Mesenteric fat pad (tissue), 1 donor: ENCODE results near the gene PRRT2. TPM values are rescaled to one million over a fixed set of nuclear protein-coding genes. Genes with fewer than 3 reads are reported as not detected.
A peak's percentile ranks its signal among the peaks of the same experiment; 100 is the strongest.
"Not testable (repeated sequence)": the region's sequence is repeated elsewhere in the genome, so short reads cannot be mapped to it uniquely, and the experiment has no call there.

Experiments
- DNase-seq: peaks from one replicate; pipeline ENCODE4 v3.0.0-alpha.2; 2020; ENCODE audit warnings: low spot score
- total RNA-seq: library from RNA; stranded (reverse); fragmentation: NEBNext Ultra II Directional; extraction: Animal tissue kit (Norgen Biotek cat#: 25700); gene quantifications from one replicate; pipeline ENCODE4 v1.2.1, GENCODE V29; 2021
- donor health status: DM: yes; HTN: yes; CAD: no.

Gene PRRT2
- total RNA-seq, 1 donor from 2014 or later: 1.5 TPM

DNA sequence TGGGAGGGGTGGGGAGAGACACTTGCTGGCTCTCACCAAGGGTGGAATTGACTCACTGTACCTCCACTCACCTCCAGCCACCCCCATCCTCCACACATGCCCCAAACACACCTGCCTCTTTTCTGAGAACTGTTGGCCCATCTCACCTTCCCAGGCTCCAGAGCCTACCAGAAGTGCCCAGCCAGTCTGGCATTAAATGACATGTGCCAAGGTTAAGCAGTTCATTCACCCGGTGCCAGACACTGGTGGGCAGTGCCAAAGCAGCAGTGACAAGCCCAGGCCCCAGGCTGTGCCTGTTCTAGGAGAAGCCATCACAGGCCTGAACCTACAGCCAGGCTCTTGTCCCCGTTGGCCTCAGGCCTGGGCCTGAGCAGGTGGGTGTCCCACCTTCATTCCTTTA, 19.5 kb downstream of the PRRT2 start:
- DNase-seq: no peak

DNA sequence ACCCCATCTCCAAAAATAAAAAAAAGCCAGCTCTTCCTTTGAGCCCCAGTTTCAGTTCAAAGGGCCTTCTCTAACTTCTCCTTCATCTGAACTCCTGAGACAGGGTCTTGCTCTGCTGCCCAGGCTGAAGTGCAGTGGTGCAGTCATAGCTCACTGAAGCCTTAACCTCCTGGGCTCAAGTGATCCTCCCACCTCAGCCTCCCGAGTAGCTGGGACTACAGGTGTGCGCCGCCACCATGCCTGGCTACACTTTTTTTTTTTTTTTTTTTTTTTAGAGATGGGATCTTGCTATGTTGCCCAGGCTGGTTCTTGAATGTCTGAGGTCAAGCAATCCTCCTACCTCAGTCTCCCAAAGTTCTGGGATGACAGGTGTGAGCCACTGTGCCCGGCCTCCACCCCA, 21.2 kb downstream of the PRRT2 start:
- not testable (repeated sequence) for DNase-seq

GRCh38 chr16:29834079-29834478, 22.1 kb downstream of the PRRT2 start:
- no peak for DNase-seq

DNA sequence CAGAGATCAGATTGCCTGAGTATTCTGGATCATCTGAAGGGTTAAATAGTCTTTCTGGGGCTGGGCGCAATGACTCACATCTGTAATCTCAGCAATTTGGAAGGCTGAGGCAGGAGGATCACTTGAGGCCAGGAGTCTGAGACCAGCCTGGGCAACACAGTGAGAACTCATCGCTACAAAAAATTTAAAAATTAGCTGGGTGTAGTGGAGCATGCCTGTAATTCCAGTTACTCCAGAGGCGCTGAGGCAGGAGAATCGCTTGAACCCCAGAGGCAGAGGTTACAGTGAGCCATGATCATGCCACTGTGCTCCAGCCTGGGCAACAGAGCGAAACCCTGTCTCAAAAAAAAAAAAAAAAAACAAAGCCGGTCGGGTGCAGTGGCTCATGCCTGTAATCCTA, 23.9 kb downstream of the PRRT2 start:
- no peak for DNase-seq

GRCh38 chr16:29836623-29837022, 24.6 kb downstream of the PRRT2 start:
- no peak for DNase-seq

- DNase-seq: no peak
Measured at GRCh38 chr16:29837841-29838240, 25.8 kb downstream of the PRRT2 start.

GRCh38 chr16:29839822-29840221, 27.8 kb downstream of the PRRT2 start:
- no peak for DNase-seq

DNA sequence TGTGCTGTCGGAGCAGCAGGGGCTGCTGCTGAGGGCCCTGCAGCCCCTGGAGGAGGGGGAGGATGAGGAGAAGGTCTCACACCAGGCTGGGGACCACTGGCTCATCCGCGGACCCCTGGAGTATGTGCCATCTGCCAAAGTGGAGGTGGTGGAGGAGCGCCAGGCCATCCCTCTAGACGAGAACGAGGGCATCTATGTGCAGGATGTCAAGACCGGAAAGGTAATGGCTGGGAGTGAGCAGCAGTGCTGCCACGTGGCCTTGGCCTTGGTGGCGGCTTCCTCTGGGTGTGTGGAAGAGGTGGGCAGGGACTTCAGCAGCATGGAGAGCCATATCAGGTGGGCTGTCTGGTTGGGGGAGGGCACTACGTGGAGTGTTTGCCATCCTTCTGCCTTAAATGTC, 28.2 kb downstream of the PRRT2 start:
- DNase-seq: no peak

DNA sequence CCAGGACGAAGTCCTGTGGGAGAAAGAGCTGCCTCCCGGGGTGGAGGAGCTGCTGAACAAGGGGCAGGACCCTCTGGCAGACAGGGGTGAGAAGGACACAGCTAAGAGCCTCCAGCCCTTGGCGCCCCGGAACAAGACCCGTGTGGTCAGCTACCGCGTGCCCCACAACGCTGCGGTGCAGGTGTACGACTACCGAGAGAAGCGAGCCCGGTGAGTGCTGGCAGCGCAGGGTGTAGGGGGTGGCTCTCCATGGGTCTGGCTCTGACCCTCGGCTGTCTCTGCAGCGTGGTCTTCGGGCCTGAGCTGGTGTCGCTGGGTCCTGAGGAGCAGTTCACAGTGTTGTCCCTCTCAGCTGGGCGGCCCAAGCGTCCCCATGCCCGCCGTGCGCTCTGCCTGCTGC, 29.6 kb downstream of the PRRT2 start:
- no peak for DNase-seq

- DNase-seq: no peak
Measured at GRCh38 chr16:29842732-29843346, 30.8 kb downstream of the PRRT2 start.

DNA sequence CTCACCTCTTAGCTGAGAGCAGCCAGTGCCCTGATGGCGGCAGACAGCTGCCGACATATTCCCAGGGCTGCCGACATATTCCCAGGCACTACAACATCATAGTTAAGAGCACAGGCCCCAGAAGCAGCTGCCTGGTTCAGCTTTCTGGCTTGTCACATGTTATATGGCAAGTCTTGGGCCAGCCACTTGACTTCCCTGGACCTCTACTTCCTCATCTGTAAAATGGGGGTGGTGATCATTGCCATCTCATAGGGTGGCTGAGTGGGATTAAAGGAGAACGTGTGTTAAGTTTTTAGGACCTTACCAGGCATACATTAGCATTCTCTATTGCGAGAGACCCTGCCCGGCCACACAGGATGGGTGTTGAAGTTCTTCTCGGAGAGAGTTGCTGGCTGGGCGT, 31.9 kb downstream of the PRRT2 start:
- no peak for DNase-seq

DNA sequence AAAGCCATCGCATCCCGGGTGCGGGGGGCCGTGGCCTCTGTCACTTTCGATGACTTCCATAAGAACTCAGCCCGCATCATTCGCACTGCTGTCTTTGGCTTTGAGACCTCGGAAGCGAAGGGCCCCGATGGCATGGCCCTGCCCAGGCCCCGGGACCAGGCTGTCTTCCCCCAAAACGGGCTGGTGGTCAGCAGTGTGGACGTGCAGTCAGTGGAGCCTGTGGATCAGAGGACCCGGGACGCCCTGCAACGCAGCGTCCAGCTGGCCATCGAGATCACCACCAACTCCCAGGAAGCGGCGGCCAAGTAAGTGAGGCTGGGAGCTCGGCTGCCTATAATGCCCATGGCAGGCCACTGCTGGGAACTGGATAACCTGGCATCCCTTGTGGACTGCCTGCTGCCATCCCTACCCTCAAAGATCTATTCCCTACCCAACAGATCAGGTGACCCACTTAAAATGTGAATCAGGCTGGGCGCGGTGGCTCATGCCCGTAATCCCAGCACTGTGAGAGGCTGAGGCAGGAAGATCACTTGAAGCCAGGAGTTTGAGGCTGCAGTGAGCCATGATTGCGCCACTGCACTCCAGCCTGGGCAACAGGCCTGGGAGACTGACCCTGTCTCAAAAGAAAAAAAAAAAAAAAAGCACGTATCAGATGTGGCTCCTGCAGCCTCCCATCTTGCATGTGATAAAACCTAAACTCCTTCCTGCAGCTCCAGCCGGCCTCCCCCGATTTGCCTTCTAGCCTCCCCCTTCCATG, 32.8 kb downstream of the PRRT2 start:
- no peak for DNase-seq

DNA sequence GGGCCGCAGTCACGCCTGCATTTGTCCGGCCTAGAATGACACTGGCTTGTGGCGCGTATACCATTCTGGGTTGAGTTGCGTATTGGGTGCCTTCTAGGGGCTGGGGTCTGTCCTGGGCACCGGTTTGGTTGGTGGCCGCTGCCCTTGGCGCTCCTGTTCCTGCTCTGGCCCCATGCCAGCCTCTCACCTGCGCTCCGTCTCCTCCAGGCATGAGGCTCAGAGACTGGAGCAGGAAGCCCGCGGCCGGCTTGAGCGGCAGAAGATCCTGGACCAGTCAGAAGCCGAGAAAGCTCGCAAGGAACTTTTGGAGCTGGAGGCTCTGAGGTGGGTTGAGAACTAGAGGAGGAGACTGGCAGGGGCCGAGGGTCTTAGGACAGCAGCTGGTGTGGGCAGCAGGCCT, 33.7 kb downstream of the PRRT2 start:
- no peak for DNase-seq

DNA sequence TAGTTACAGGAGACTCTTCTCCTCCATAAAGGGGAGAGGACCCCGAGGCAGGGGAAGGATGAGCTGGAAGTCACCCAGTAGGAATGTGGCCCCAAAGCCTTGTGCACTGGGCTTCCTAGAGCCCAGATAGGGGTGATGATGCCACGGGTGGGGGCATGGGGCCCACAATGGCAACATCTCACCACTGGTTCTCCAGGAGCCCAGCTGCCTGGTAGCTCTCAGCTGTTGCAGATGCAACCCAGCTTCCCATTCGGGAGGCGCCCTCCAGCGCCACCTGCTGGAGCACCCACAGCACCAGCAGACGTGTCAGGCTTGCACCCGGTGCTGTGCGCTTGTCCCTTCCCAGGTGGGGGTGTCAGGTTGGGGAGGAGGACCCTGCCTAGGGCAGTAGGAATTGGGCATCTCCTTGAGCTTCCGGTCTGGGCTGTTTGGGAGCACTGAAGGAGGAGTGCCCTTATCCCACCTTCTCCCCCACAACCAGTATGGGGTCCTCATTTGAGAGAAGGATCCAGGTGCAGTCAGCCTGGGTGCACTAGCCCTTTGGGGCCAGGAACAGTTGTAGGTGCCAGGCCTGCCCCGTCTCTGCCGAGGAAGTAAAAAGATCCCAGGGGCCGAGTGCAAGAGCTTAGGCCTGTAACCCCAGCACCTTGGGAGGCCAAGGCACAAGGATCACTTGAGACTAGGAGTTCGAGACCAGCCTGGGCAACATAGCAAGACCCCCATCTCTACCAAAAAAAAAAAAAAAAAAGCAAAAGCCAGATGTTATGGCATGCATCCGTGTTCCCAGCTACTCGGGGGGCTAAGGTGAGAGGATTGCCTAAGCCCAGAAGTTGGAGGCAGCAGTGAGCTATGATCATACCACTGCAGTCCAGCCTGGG, 36.7 kb downstream of the PRRT2 start:
- DNase-seq: peak; percentile 92

- DNase-seq: no peak
Measured at GRCh38 chr16:29849505-29849904, 37.5 kb downstream of the PRRT2 start.

DNA sequence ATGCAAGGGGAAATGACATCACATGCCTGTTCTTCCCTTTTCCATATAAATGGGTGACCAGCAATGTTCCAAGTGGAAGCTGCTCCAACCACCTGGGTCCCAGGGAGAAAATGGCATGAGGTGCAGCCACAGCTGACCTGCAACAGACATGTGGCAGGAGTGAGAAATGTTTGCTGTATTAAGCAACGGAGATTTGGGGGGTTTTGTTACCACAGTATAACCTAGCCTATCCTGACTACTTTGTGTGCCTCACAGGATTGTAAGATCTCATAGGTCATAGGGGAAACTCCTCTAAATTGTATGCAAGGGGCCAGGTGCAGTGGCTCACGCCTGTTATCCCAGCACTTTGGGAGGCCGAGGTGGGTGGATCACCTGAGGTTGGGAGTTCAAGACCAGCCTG, 39.0 kb downstream of the PRRT2 start:
- no peak for DNase-seq

- DNase-seq: no peak
Measured at GRCh38 chr16:29852654-29853053, 40.7 kb downstream of the PRRT2 start.

DNA sequence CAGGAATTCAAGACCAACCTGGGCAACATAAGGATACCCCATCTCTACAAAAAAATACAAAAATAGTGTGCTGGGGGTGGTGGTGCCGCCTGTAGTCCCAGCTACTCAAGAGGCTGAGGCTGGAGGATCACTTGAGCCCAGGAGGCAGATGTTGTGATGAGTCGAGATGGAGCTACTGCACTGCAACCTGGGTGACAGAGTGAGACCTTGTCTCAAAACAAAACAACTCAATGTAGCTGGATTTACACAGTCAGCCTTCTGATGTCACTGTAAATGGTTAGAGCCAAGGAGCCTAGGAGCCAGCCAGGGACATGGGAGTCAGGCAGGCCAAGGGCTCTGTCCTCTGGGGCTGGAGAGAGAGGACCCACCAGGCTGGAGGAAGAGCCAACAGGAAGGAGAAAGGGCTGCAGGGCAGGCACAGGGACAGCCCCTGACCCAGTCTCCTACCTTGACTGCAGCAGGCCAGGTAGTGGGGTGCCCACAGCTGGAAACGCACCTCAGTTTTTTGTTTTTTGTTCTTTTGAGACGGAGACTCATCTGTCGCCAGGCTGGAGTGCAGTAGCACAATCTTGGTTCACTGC, 42.6 kb downstream of the PRRT2 start:
- DNase-seq: no peak

DNA sequence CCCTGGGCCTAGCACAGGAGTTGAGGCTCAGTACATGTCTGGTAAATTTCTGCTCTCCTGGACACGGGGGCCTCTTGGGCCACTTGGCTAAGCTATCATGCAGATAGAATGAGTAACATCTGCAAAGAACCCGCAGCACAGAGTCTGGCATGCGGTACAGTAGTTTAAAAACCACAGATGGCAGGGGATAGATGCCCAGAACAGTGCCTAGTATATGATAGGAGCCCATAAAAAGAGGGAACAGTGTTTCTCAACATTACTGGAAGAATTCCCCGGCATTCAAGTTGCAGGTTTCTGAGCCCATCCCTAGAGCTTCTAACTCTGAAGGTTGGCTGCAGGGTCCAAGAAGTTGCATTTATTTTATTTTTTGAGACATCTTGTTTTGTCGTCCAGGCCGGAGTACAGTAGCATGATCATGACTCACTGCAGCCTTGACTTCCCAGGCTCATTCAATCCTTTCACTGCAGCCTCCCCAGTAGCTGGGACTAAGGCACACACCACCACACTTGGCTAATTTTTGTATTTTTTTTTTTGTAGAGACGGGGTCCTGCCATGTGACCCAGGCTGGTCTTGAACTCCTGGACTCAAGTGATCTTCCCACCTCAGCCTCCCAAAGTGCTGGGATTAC, 45.3 kb downstream of the PRRT2 start:
- DNase-seq: no peak

DNA sequence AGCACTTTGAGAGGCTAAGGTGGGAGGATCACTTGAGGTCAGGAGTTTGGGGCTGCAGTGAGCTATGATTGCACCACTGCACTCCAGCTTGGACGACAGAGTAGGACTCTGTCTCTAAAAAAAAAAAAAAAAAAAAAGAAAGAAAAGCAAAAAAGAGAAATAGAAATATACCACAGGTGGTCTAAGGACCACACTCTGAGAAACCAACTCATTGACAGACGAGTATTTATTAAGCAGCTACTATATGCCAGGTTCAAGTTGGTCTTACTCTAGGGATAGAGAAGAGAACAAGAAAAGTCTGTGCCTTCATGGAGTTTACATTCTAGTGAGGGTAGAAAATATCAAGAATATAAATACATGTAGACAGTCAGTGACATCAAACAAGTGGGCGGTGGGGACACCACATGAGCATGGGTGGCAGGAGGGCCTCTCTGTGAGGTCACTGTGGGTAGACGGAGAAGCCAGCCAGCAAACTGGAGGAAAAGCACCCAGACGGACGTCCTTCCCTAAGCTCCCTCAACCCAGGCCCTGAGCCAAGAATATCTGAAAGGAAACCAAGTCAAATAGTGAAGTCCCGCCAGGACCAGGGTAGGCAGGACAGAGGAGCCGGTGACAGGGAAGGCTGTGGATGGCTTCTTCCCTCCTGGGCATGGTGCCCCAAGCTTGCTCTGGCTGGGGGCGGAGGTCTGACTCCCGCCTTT, 46.3 kb downstream of the PRRT2 start:
- DNase-seq: no peak

DNA sequence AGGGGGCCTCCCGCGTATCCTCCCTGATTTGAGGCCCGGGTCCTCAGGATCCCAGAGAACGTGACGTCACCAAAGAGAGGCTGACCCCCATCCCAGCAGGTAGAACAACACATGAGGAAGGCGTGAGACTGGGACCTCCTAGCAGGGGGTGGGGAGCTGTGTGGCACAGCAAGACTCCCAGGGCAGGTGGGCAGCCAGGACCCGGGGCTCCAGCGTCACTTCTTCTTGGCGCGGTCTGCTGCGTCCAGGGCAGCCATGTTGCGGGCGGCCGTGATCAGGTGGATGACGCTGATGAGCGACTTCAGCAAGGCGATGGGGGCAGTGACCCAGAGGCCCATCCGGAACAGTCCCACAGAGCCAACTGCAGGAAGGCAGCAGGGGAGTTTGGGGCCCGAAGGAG, 47.0 kb downstream of the PRRT2 start:
- no peak for DNase-seq
